ENCODE results near the gene PPP1R36.
"Not testable (repeated sequence)": the region's sequence is repeated elsewhere in the genome, so short reads cannot be mapped to it uniquely, and the experiment has no call there.

DNA sequence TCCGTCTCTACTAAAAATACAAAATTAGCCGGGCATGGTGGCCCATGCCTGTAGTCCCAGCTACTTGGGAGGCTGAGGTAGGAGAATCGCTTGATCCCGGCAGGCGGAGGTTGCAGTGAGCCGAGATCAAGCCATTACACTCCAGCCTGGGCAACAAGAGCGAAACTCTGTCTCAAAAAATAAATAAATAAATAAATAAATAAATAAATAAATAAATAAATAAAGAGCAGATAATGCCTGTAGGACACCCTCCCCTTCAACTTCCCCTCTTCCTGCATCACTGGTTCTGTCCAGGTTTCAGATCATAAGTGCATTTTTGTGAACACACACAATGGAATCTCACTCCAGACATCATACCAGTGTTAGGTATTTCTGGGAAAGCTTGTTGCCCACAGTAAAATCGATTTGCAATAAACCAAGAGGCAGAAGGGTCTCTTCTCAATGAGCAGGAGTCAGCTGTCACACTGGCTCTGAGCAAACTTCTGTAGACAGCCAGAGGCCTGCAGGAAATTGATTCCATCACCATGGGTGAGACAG, 68.2 kb downstream of the PPP1R36 start:
- not testable (repeated sequence) for TF ChIP-seq CTCF (IDR thresholded peaks at IDR 0.05; ENCODE audit: poor library complexity); EZH2phosphoT487 (IDR thresholded peaks at IDR 0.05; ENCODE audit: low read depth, severe bottlenecking, unreplicated experiment); EZH2 (IDR thresholded peaks at IDR 0.05; ENCODE audit: borderline replicate concordance)
